Bronchial epithelial cell (primary cell): ENCODE measurements around the gene TCTN2. TPM values are rescaled to one million over a fixed set of nuclear protein-coding genes. Genes with fewer than 3 reads are reported as not detected.

Experiments
- DNase-seq: peaks from one replicate; pipeline ENCODE4 v3.0.0-alpha.2; 2010; ENCODE audit warnings: low read depth
- FAIRE-seq: peaks from 2 replicates; lab custom pipeline; 2011; peaks lifted over from hg19 to GRCh38; lab: Jason Lieb, UNC
- H3K27me3 ChIP-seq: 2 replicates; pipeline ENCODE4 v1.5.1; 2011; ENCODE audit warnings: low read length; ENCODE audit not compliant: control insufficient read depth, insufficient read depth
- H3K36me3 ChIP-seq: 2 replicates; pipeline ENCODE4 v1.5.1; 2011; ENCODE audit warnings: low read length; ENCODE audit not compliant: control insufficient read depth, insufficient read depth
- H3K4me3 ChIP-seq: 2 replicates; pipeline ENCODE4 v1.5.1; 2011; ENCODE audit warnings: mild to moderate bottlenecking, low read depth, low read length, control low read depth
- CTCF ChIP-seq: IDR thresholded peaks from 2 replicates; pipeline ENCODE4 v1.5.1; 2011; ENCODE audit warnings: mild to moderate bottlenecking, moderate library complexity, low read length, control low read depth, inconsistent platforms; ENCODE audit not compliant: insufficient read depth, severe bottlenecking
- total RNA-seq: library from RNA; depleted of rRNA; stranded (reverse); fragments of >200 nt; gene quantifications from 2 replicates; pipeline ENCODE4 v1.2.1, GENCODE V29; 2014

Gene TCTN2
- 3.9 and 5.4 TPM in 2 replicates for total RNA-seq

GRCh38 chr12:123670882-123671728 lies at the start of gene TCTN2:
TCTN2 (plus strand) TSS chr12:123671113; CDS start chr12:123671241, 128 bp downstream.
- TF ChIP-seq CTCF, result no peak
- H3K4me3 ChIP-seq, result peak within 1 kb of the TSS; percentile 82
- DNase-seq (peak; percentile 82), FAIRE-seq (no peak)
- no peaks in the 10 kb centered on the region for H3K36me3 ChIP-seq
- no peaks in the 10 kb centered on the region for H3K27me3 ChIP-seq

GRCh38 chr12:123621619-123622530 lies 49.0 kb upstream of the TCTN2 start:
- DNase-seq (peak; percentile 94), FAIRE-seq (no peak)
- Histone ChIP-seq H3K4me3 (no peak overlapping the region), H3K36me3 (peaks cover 20% of the 10 kb centered on the region), H3K27me3 (no peaks in the 10 kb centered on the region)
- TF ChIP-seq CTCF, result no peak

GRCh38 chr12:123633379-123634141 lies 37.4 kb upstream of the TCTN2 start, which contains the start of the genes EIF2B1 and GTF2H3:
EIF2B1 (minus strand) TSS chr12:123633686; CDS start chr12:123633557, 129 bp downstream.
GTF2H3 (plus strand) TSS chr12:123633829; CDS start chr12:123633860, 31 bp downstream.
- Histone ChIP-seq H3K27me3 (no peaks in the 10 kb centered on the region), H3K4me3 (peak within 1 kb of the TSS; percentile 99), H3K36me3 (peaks cover 6% of the 10 kb centered on the region)
- FAIRE-seq, result no peak
- no peak for TF ChIP-seq CTCF
- peak; percentile 92 for DNase-seq

GRCh38 chr12:123634142-123634561 lies 36.8 kb upstream of the TCTN2 start:
- Histone ChIP-seq H3K27me3 (no peaks in the 10 kb centered on the region), H3K4me3 (peak overlapping the region; percentile 99), H3K36me3 (peaks cover 4% of the 10 kb centered on the region)
- FAIRE-seq, result no peak
- no peak for TF ChIP-seq CTCF
- DNase-seq, result no peak

- no peaks in the 10 kb centered on the region for H3K27me3 ChIP-seq
- DNase-seq (peak; percentile 12), FAIRE-seq (no peak)
- no peak for TF ChIP-seq CTCF
- H3K36me3 ChIP-seq, result peaks cover 19% of the 10 kb centered on the region
- H3K4me3 ChIP-seq, result no peak overlapping the region
These were observed 27.0 kb upstream of the TCTN2 start for GRCh38 chr12:123643911-123644310.
